ENCODE data around the gene SP140L.

- TF ChIP-seq, protein P1, sequence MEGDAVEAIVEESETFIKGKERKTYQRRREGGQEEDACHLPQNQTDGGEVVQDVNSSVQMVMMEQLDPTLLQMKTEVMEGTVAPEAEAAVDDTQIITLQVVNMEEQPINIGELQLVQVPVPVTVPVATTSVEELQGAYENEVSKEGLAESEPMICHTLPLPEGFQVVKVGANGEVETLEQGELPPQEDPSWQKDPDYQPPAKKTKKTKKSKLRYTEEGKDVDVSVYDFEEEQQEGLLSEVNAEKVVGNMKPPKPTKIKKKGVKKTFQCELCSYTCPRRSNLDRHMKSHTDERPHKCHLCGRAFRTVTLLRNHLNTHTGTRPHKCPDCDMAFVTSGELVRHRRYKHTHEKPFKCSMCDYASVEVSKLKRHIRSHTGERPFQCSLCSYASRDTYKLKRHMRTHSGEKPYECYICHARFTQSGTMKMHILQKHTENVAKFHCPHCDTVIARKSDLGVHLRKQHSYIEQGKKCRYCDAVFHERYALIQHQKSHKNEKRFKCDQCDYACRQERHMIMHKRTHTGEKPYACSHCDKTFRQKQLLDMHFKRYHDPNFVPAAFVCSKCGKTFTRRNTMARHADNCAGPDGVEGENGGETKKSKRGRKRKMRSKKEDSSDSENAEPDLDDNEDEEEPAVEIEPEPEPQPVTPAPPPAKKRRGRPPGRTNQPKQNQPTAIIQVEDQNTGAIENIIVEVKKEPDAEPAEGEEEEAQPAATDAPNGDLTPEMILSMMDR (IDR thresholded peaks at IDR 0.05) = no peak
- TF ChIP-seq POLR2A (IDR thresholded peaks at IDR 0.05) = no peak
Observed at GRCh38 chr2:230362030-230362691, 35.2 kb downstream of the SP140L start.

Data from thyroid gland (tissue), 4 donors.